Left cardiac atrium (tissue), 4 donors: ENCODE measurements around the gene KCNMA1. TPM values are rescaled to one million over a fixed set of nuclear protein-coding genes. Genes with fewer than 3 reads are reported as not detected.

Experiments
- ATAC-seq, 2 donors: fragments of 200-7000 bp; cut with Tn5 transposase; one replicate each; pipeline ENCODE4 v1.9.1; 2020; ENCODE audit warnings: mild to moderate bottlenecking in 2 of 2, moderate library complexity in 2 of 2
- DNase-seq: peaks from one replicate; pipeline ENCODE4 v3.0.0-alpha.2; 2020
- intact Hi-C, 2 donors: fragments of 100-400 bp; cut with DNase I; formaldehyde crosslinking; loops; one replicate each; pipeline versions ENCODE4 v1.14.1 to v1.15.1; 2022 to 2023
- total RNA-seq, 2 donors: library from RNA; stranded (reverse); fragmentation: NEBNext Ultra II Directional; extraction: Animal tissue kit (Norgen Biotek cat#: 25700); gene quantifications; one replicate each; pipeline ENCODE4 v1.2.1, GENCODE V29; 2021
- donor health status: DM: no; HTN: yes; CAD: no.
- donor health status: DM: no; HTN: yes; CAD: no; lungs with severe emphysema.
- donor health status: DM: yes; HTN: yes; CAD: no.
- donor health status: Dilated cardiomyopathy.

KCNMA1 gene
- total RNA-seq, 2 donors from 2014 or later: 4.1 to 5.3 TPM

DNA sequence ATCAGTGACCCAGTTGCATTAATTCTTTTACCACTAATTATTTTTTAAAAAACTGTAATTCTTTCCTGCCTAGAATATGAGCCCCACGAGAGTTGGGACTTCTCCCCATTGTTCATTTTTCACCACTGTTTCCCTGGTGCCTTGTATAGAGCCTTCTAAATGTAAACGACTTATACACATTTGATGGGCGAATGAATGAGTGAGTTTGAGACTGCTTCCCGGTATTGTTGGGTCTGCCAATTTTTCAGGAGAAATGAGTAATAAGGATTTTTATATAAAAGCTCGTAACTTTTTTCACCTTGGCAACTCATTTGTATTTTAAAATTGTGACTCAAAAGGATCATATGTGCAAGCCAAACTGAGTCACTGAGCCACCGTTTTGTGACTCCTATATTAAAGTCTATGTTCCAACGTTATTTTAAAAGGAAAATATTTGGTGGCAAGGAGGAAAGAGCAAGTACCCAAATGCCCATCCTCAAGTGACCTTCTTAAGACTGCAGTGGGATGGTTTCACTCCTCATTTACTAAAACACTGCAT lies 621.3 kb downstream of the KCNMA1 start:
- intact Hi-C loops: no loop called here

DNA sequence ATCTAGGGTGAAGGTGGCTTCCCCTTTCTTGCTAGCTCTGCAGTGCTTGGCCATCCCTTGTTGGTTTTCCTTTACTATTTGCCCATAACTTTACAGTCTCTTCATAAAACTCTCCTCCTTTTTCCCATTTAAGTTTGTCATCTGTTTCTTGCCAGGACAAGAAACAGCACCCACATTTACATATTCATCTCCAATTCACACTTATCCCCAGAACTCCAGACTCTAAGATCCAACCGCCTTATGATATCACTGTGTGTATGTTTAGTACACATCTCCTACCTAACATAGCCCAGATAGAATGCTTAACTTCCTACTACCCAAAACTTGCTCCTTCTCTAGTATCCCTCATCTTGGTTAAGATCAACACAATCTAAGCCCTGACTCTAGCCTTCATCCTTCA lies 622.2 kb downstream of the KCNMA1 start:
- no peak for ATAC-seq
- intact Hi-C loops: no loop called here
- no peak for DNase-seq

More for the DNA sequence above, 621.3 kb downstream of the KCNMA1 start:
- ATAC-seq: no peak
- DNase-seq: no peak

DNA sequence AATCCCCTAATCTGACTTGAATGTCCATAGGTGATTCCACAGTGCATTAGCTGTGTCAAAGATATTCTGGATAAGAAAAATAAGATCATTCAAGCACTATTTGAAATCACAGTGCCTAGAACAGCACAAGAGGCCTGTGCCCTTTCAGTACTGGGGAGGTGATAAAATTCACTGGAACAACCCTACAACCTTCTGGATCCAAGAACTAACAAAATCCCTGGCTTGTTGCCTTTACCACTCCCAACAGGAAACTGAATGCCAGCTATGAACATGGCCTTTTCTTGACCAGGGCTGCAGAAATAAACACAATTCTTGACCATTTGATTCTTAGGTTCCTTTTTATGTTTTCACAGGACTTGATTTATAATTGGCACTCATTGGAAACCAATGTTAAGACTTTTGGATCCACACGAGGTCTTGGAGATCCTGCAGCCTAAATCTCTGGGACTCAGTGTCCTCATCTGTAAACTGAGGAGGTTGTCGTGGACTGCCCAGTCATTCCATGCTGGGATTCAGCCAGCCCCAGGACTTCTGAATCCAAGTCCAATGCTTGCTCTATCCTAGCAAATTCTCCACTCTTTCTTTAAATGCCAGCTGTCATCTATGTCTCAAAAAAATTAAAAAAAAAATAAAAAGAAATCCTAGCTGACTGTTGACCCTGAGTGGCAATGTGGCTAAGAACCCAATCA lies 624.7 kb downstream of the KCNMA1 start:
- intact Hi-C loops: no loop called here
- peak; percentile 36 for DNase-seq

DNA sequence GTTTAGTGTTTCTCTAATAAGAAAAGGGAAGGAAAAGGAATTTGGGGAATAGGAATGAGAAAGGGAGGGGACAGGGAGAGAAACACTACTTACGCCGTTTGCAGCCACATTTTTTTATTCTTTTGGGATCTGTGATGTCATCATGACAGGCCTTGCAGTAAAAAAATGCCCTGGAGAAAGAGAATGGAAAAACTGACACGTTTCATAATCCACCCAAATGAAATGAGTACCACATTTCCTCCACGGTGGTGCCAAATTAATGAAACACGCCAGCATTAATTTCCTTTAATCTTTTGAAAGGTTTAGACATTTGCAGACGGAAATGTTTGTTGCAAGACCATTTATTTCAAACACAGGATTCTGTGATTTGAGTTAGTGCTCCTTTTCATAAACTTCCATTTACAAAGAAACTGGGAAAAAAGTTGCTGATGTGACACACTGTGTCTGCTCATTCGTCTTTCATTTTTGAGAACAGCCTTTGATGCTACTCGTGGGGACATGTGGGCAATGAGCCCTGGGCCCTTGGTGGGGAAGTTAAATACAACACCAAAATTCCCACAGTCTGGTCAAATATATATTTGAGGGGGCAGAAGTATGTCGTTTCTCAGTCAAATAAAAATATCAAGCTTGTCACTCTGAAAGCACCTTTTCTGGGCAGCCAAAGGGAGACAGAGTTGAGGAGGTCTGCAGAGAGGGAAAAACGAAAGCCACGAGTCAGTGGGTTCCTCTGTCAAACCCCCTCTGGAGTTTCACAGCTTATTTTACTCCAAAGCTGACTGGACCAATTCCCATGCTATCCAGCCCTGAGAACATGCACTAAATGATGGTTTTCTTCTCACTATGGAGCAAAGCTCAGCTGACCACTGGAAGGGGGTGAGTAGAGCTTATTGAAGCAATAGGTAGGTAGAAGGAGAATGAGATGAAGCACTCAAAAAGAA lies 625.5 kb downstream of the KCNMA1 start:
- DNase-seq: no peak

More for the DNA sequence above, 624.7 kb downstream of the KCNMA1 start:
- ATAC-seq: peak; percentile 25 to 50

DNA sequence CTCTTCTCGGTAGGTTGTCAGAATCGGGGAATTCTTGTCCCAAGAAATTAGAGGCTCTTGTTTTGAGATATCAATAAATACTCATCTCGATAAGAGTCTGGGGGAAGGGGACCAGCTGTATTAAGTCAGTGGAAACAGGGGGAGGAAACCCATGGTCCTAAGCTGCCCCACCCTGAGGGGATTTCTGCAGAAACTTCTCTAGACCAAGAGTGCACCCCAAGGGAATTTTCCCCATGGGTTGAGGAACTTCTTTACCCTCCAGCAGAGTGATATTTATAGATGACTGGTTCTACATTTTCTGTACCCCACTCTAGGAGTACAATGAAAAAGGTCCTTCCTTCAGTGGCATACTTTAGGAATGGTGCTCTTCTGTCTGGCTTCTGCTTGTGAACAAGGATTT lies 627.2 kb downstream of the KCNMA1 start:
- ATAC-seq (no peak), DNase-seq (no peak)
- intact Hi-C loops: no loop called here

More for the DNA sequence above, 625.5 kb downstream of the KCNMA1 start:
- peak; percentile 49 to 76 for ATAC-seq
- intact Hi-C loops: no loop called here

DNA sequence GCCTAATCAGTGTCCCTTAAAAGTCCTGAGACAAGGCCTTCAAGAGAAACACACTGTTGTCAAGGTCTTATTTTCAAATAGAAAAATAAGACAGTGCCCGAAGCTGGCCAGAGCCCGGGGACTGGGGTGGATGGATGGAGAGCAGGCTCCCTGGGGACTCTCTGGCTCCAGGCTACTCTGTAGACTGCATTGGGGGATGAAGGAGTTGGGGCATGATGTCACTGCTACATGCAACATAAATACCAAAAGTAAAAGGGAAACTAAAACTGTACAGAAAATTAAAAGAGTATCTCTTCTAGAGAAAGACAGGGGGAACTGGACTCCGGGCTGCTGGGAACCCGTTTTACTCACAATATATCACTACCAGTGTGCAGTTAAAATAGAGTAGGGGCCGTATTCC lies 629.8 kb downstream of the KCNMA1 start:
- intact Hi-C loops: loop anchor here in 1 of 2 donors (5.0 kb wide), 1 partner anchor 1611 kb away; no protein-coding TSS in a partner anchor
- no peak for DNase-seq
- no peak for ATAC-seq

DNA sequence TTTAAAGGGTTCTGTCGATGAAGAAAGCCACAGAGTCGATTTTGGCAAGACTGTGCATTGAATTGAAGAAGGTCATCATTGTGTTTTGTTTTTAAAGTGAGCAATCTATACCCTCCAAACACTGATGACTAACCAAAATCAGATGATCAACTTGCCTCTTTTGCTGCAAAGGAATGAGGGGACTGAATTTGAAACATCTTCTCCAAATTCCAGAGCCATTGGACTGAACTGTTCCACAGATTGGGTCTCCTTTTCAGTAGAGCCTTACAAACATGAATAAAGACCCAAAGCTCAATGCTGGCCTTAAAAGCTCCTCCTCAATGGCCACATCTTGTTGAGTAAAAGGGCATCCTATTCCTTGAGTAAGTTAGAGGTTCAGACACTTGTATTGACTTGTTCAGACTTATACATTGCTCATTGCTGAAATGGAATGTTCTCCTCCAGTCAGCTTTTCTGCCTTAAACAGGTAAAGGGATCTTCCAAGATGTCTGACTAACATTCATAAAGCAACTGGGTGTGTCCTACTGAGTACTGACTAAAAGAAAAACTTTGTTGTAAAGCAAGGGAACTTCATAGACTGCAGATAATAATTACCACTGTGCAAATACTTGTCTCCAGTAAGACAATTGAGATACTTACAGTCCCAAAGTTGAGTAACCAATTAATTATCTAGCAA lies 630.6 kb downstream of the KCNMA1 start:
- DNase-seq: no peak
- no peak for ATAC-seq
- intact Hi-C loops: loop anchor here in 1 of 2 donors (5.0 kb wide), 1 partner anchor 1610 kb away; no protein-coding TSS in a partner anchor

DNA sequence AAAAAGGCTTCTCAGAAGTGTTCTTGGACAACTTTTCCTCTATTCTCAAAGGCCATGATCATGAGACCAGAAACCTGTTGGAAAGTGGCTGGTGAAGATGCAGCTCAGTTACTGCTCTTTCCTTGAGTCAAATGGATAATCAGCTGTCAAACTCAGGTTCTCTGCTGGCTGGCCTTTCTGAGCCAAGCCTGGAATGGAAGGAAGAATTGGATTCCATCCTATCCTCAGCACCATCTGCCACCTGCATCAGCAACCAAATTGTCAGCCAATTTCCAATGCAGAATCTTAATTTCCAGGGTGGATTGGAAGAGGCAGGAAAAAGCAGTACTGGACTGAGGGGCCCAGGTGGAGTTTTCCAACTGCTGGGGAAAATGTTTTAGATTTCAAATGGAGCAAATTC lies 631.7 kb downstream of the KCNMA1 start:
- ATAC-seq (no peak), DNase-seq (no peak)
- intact Hi-C loops: loop anchor here in 1 of 2 donors (5.0 kb wide), 1 partner anchor 1609 kb away; no protein-coding TSS in a partner anchor

DNA sequence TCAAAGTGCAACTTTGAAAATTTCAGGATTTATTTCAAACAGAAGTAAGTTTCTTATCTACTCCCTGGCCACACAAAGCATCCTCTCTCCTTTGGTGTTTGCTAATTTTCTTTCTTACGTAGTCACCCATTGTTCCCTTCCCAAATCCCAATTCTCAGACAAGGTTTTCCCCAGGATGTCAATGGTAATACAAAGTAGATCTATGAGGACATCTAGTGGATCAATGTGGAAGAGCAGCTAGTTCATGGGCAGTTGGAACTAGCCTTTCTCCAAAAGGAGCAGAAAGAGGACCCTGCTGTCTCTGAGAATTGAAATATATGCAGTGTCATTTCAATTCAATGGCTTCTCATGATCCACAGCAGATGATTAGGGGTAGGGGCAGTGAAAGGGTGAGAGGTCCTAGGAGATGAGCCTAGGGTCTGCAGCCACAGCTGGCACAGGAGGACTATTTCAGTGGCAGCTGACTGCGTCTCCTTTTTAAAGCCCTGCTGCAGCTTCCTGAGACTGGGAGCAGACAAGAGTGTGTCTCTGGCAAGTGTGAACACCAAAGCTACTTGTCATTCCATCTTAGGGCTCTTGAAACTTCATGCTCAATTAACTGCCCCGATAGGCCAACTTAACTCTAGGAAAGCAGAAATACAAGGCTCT lies 632.6 kb downstream of the KCNMA1 start:
- DNase-seq (no peak), ATAC-seq (peak; percentile 57 to 71)
- intact Hi-C loops: loop anchor here in 1 of 2 donors (5.0 kb wide), 2 partner anchors 107 to 1608 kb away; no protein-coding TSS in a partner anchor

DNA sequence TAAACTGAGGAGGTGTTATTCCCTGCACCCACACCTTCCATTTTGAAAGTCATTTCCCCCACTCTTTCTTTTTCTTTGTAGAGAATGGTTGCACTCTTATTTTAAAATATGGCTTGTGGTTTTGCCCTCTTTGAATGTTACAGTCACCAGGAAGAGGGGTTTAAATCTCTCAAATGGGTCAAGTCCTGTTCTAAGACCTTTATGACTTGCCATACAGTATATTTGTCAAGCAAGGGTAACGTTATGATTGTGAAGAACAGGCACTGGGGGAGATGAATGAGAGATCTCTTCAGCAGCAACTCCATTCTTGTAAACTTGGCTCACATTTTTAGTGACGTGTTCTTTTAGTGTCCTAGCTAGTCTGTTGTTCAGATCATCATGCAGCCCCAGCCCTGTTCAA lies 634.7 kb downstream of the KCNMA1 start:
- intact Hi-C loops: loop anchor here in 1 of 2 donors (5.0 kb wide), 1 partner anchor 109 kb away; no protein-coding TSS in a partner anchor
- DNase-seq: no peak
- ATAC-seq: no peak

DNA sequence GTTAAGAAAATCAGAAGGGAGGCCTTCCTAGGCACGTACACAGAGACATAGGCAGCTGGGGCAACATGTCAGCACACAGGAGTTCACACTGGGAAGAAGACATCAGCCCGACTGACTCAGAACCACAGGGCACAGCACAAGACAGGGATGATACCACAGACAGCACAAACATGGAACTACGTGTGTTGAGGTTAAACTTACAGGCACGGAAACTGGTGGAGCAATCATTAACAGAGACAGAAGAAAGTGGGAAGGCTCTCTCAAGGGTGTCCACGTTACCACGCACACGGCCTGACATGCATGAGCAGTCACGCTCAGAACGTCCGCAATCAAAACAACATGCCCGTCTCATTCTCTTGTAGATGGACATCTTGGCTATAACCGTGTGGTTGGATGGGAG lies 636.4 kb downstream of the KCNMA1 start:
- intact Hi-C loops: loop anchor here in 1 of 2 donors (5.0 kb wide), 1 partner anchor 111 kb away; no protein-coding TSS in a partner anchor
- no peak for ATAC-seq
- DNase-seq: no peak

DNA sequence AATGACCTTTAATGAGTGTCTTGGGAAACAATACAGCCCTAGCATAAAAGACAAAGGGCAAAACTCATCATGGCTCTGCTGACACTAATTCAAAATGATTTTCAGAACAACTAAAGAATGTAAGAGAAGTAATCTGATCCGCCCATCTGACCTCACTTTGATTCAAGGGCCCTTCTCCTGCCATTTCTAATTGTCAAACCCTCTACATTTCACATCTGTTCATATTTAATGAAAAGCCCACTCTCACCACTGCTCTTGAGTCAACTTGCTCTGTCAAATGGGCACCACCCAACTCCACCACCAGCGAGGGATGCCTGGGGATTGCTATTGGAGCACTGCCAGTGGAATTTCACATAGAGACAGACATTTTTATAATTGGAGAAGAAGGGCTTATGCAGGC lies 639.2 kb downstream of the KCNMA1 start:
- DNase-seq (no peak), ATAC-seq (no peak)
- intact Hi-C loops: no loop called here

DNA sequence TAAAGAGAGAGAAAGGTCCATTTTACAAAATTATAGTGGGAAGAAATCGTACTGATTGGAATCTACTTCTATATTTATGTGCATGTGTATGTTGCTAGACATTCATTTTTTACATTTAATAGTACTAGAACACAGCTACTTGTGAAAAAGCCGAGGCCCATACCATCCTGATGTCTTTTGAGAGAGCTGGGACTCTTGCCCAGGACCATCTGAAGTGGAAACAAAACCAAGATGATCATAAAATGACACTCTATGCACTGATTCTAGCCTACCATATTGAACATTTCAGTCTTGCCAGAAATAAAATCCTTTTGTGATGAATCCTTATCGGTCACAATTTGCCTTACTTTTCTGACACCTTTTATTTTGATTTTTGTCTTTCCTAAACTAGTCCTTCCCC lies 640.0 kb downstream of the KCNMA1 start:
- DNase-seq (no peak), ATAC-seq (no peak)
- intact Hi-C loops: no loop called here

DNA sequence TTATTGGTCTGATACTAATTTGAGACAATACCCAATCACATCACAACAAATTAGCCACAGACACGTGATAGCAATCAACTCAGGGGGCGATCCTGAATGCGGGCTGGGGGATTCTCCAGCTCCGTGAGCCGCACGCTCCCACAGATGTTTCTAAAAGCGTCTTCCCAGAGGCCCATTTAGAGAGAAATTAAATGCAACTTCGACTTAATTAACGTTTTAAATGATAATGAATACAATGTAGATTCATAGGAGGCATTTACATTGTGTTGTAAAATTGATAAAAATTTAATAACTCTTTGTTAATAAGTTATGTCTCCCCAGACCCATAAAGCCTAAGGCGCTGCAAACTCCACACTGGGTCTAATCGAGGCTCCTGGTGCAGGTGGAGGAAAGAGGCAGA lies 642.6 kb downstream of the KCNMA1 start:
- no peak for ATAC-seq
- intact Hi-C loops: no loop called here
- DNase-seq: no peak

DNA sequence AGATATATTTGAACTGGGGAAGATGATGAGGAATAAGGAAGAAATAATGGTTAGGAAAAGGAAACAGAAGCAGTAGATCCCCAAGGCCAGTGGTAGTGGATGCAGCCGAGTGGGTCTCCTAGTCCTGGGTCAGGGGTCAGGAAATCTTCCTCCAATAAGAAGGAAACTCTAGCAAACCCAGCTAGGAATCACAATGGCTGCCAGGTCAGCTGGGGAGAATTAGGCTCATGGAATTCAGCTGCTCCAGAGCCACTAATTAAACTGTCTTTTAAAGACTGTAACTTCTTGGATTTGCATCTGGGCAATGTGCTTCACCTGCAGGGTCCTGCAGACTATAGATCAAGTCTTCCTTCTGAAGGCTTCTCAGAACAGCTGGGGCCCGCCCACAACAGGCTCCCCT lies 644.4 kb downstream of the KCNMA1 start:
- no peak for ATAC-seq
- no peak for DNase-seq
- intact Hi-C loops: no loop called here

DNA sequence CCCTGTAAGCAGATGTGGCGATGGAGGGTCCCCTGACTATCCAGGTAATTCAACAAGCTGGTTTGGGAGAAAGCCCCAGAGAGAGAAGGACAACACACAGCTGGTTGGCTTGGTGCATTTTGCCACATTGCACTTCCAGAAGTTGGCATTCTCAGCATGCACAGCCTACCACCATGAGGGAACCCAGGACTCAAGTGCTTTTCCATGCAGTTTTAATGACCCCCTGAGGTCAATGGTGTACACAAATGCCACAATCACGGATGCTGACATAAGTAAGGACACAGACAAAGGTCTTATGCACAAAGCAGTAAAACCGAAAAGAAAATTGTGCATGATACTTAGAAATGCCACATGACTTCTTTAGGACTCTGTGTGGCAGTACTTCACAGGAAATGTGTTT lies 645.1 kb downstream of the KCNMA1 start:
- no peak for ATAC-seq
- intact Hi-C loops: no loop called here

DNA sequence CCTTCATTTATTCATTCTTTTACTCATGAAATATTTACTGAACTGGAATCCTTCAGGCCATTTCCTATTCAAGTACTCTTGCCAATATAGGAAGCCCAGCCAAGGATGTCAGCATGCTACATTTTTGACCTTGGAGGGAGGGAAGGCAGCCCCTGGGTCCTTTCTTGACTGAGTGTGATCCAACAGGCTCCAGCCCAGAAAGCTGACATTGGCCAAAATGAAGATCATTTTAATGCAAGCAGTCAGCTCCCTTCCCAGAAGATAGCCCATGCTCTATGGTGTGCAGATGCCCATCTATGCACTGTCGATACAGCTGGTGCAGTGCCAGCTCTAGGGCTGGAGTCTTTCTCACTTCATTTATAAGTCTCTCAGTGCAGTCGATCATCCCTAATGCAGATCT lies 646.0 kb downstream of the KCNMA1 start:
- intact Hi-C loops: no loop called here
- ATAC-seq (peak in 1 of 2 donors; percentile 68), DNase-seq (no peak)

More for the DNA sequence above, 645.1 kb downstream of the KCNMA1 start:
- DNase-seq: no peak

DNA sequence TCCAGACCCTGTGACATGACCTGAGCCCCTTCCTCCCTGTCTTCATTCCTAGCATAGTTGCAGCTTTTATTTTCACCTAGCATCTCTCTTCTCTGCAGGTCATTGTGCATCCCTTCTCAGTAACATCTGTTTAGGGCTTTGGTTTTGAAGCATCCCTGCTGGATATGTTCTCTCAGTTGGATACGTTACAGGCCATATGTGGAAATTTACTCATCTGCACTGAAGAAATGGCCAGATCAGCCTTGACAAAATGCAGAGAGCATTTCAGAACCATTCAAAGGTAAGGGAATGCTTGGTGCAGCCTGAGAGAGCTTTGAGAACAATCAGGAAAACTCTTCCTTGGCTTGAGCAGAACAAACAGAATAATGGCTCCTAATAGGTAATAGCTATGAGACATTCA lies 647.0 kb downstream of the KCNMA1 start:
- intact Hi-C loops: no loop called here
- ATAC-seq: no peak
- DNase-seq: no peak
